Measurements from ENCODE around the gene HPD. TPM values are rescaled to one million over a fixed set of nuclear protein-coding genes. Genes with fewer than 3 reads are reported as not detected.

HPD gene
- total RNA-seq, 1 experiment from 2014 or later, result 0.39 TPM

- Mint-ChIP-seq H3K9me3 (no peaks in the 10 kb centered on the region), H3K4me1 (peaks cover under 1% of the 10 kb centered on the region; the same call in 1 of the 2 replicates), H3K27ac (no peak overlapping the region), H3K36me3 (peaks cover 44% of the 10 kb centered on the region), H3K4me3 (no peak overlapping the region), H3K27me3 (ENCODE audit: low read depth) (no peaks in the 10 kb centered on the region)
- POLR2A ChIA-PET, result no interaction called here
- no peak for ATAC-seq
- TF ChIP-seq GABPB1 (CRISPR knock-in tag; IDR thresholded peaks at IDR 0.05), result no peak
- no peak for TF ChIP-seq ATF3 (CRISPR knock-in tag; conservative IDR thresholded peaks at IDR 0.05)
- CTCF ChIA-PET, result no interaction called here
- no peak for DNase-seq (ENCODE audit: low spot score)
These were observed 40.9 kb upstream of the HPD start for GRCh38 chr12:121899590-121899989.

GRCh38 chr12:121898287-121898686 is 39.6 kb upstream of the HPD start:
- TF ChIP-seq, protein P1, sequence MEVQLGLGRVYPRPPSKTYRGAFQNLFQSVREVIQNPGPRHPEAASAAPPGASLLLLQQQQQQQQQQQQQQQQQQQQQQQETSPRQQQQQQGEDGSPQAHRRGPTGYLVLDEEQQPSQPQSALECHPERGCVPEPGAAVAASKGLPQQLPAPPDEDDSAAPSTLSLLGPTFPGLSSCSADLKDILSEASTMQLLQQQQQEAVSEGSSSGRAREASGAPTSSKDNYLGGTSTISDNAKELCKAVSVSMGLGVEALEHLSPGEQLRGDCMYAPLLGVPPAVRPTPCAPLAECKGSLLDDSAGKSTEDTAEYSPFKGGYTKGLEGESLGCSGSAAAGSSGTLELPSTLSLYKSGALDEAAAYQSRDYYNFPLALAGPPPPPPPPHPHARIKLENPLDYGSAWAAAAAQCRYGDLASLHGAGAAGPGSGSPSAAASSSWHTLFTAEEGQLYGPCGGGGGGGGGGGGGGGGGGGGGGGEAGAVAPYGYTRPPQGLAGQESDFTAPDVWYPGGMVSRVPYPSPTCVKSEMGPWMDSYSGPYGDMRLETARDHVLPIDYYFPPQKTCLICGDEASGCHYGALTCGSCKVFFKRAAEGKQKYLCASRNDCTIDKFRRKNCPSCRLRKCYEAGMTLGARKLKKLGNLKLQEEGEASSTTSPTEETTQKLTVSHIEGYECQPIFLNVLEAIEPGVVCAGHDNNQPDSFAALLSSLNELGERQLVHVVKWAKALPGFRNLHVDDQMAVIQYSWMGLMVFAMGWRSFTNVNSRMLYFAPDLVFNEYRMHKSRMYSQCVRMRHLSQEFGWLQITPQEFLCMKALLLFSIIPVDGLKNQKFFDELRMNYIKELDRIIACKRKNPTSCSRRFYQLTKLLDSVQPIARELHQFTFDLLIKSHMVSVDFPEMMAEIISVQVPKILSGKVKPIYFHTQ (CRISPR knock-in tag; IDR thresholded peaks at IDR 0.05), result no peak
- TF ChIP-seq MAX (CRISPR knock-in tag; IDR thresholded peaks at IDR 0.05) (no peak), NR3C1 (CRISPR knock-in tag; conservative IDR thresholded peaks at IDR 0.05; ENCODE audit: low read depth) (no peak)
- ATAC-seq, result no peak
- H3K27ac Mint-ChIP-seq, result no peak overlapping the region
- H3K27me3 Mint-ChIP-seq (ENCODE audit: low read depth), result no peaks in the 10 kb centered on the region
- ChIA-PET CTCF (interaction anchor here (0.7 kb wide), 1 partner anchor 306 kb away, joined by 4 read pairs; no protein-coding TSS in a partner anchor), POLR2A (no interaction called here)
- no peak overlapping the region for H3K4me3 Mint-ChIP-seq
- H3K9me3 Mint-ChIP-seq, result no peaks in the 10 kb centered on the region
- H3K4me1 Mint-ChIP-seq, result peaks cover 12% of the 10 kb centered on the region
- H3K36me3 Mint-ChIP-seq, result peaks cover 38% of the 10 kb centered on the region
- no peak for DNase-seq (ENCODE audit: low spot score)

DNA sequence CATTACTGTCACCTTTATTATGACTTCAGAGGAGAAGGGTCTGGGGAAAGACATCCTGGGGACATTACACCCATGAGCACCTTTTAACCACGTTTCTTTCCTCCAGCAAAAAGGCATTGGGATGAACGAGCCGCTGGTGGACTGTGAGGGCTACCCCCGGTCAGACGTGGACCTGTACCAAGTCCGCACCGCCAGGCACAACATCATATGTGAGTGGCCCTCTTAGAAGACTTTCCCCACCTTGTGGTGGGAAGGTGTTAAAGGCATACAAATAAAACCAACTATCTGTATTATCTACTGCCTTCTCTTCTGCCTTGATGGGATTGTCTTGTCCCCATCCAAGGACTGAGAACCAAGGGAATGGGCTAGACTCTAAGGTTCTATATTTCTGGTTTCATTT is 36.0 kb upstream of the HPD start:
- CTCF ChIA-PET, result interaction anchor here (3.5 kb wide), 1 partner anchor 100 kb away, joined by 40 read pairs; the partner anchor contains the start of gene RHOF

DNA sequence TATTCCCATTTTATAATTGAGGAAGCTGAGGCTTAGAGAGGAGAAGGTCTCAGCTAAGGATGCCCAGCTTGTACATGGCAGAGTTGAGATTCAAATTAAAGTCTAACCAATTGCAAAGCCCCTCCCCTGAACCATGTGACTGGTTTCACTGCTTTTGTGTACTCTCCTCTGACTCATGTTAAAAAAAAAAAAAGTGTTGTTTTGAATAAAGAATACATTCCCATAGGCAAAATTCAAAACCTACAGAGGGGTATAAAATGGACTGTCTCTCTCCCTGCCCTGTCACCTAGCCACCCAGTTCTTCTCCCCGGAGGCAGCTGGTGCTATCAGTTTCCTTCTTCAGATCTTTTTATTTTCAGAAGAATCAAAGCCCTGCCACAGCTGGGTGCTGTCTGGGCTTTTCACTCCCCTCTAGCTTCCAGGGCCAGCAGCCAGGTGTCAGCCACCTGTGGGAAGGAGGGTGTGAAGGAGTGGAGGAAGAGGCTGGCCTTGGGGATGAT is 35.4 kb upstream of the HPD start:
- H3K9me3 Mint-ChIP-seq, result no peaks in the 10 kb centered on the region
- CTCF ChIA-PET, result interaction anchor here (0.6 to 4.3 kb wide), 7 partner anchors 24 to 104 kb away, joined by 3 to 40 read pairs (median 4); partner anchors contain the start of genes CFAP251 and RHOF
- no peak for TF ChIP-seq NR2C2 (CRISPR knock-in tag; IDR thresholded peaks at IDR 0.05)
- DNase-seq (ENCODE audit: low spot score) (no peak), ATAC-seq (peak; percentile 58)
- no peak overlapping the region for H3K27ac Mint-ChIP-seq
- H3K4me1 Mint-ChIP-seq, result peaks cover 18% of the 10 kb centered on the region
- POLR2A ChIA-PET, result no interaction called here
- H3K4me3 Mint-ChIP-seq, result no peak overlapping the region
- H3K27me3 Mint-ChIP-seq (ENCODE audit: low read depth), result peaks cover 12% of the 10 kb centered on the region
- H3K36me3 Mint-ChIP-seq, result peaks cover 11% of the 10 kb centered on the region

More for the DNA sequence above, 36.0 kb upstream of the HPD start:
- POLR2A ChIA-PET, result no interaction called here
- no peak overlapping the region for H3K4me3 Mint-ChIP-seq
- no peak overlapping the region for H3K27ac Mint-ChIP-seq
- H3K36me3 Mint-ChIP-seq, result peaks cover 16% of the 10 kb centered on the region
- TF ChIP-seq CDX4 (CRISPR knock-in tag; IDR thresholded peaks at IDR 0.05; ENCODE audit: borderline replicate concordance), result no peak
- TF ChIP-seq ZBTB21 (CRISPR knock-in tag; IDR thresholded peaks at IDR 0.05; ENCODE audit: borderline replicate concordance), result no peak
- TF ChIP-seq, protein P2, sequence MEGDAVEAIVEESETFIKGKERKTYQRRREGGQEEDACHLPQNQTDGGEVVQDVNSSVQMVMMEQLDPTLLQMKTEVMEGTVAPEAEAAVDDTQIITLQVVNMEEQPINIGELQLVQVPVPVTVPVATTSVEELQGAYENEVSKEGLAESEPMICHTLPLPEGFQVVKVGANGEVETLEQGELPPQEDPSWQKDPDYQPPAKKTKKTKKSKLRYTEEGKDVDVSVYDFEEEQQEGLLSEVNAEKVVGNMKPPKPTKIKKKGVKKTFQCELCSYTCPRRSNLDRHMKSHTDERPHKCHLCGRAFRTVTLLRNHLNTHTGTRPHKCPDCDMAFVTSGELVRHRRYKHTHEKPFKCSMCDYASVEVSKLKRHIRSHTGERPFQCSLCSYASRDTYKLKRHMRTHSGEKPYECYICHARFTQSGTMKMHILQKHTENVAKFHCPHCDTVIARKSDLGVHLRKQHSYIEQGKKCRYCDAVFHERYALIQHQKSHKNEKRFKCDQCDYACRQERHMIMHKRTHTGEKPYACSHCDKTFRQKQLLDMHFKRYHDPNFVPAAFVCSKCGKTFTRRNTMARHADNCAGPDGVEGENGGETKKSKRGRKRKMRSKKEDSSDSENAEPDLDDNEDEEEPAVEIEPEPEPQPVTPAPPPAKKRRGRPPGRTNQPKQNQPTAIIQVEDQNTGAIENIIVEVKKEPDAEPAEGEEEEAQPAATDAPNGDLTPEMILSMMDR (IDR thresholded peaks at IDR 0.05), result 0 out of 2 replicates have a peak, but pooled peaks have one; percentile 18
- H3K4me1 Mint-ChIP-seq, result peaks cover 14% of the 10 kb centered on the region
- peaks cover 8% of the 10 kb centered on the region for H3K27me3 Mint-ChIP-seq (ENCODE audit: low read depth)
- peak; percentile 30 for DNase-seq (ENCODE audit: low spot score)
- no peaks in the 10 kb centered on the region for H3K9me3 Mint-ChIP-seq
- ATAC-seq, result peak; percentile 86
